Uterus (tissue), 2 donors: Measurements from ENCODE around the gene RSAD2.

ENCODE experiments used
- CTCF ChIP-seq, 4 experiments: fragments of 200-600 bp in 2 of 4; fragments of 450-650 bp in 2 of 4; sonication (generic) in 2 of 4; IDR thresholded peaks; one replicate each; pipeline ENCODE4 v1.5.1; 2016 to 2019; ENCODE audit warnings: antibody characterized with exemption in 4 of 4, mild to moderate bottlenecking in 2 of 4, moderate library complexity in 1 of 4
- POLR2A ChIP-seq, 2 donors: fragments of 450-650 bp; IDR thresholded peaks; one replicate each; pipeline ENCODE4 v1.6.1; 2016; ENCODE audit warnings: antibody characterized with exemption in 2 of 2, mild to moderate bottlenecking in 1 of 2, moderate library complexity in 1 of 2

- TF ChIP-seq CTCF (IDR thresholded peaks at IDR 0.05), result no peak
- no peak for TF ChIP-seq POLR2A (IDR thresholded peaks at IDR 0.05)
Observed at GRCh38 chr2:6893876-6894482, 16.4 kb downstream of the RSAD2 start.
